NCI-H524 treated with DMSO at 0.1 percent for 48 hours (cell line): Measurements from ENCODE around the gene MAN2A2.

Experiments used
- DNase-seq: peaks from one replicate; lab custom pipeline; 2025; lab: John Stamatoyannopoulos, UW

MAN2A2 gene

DNA sequence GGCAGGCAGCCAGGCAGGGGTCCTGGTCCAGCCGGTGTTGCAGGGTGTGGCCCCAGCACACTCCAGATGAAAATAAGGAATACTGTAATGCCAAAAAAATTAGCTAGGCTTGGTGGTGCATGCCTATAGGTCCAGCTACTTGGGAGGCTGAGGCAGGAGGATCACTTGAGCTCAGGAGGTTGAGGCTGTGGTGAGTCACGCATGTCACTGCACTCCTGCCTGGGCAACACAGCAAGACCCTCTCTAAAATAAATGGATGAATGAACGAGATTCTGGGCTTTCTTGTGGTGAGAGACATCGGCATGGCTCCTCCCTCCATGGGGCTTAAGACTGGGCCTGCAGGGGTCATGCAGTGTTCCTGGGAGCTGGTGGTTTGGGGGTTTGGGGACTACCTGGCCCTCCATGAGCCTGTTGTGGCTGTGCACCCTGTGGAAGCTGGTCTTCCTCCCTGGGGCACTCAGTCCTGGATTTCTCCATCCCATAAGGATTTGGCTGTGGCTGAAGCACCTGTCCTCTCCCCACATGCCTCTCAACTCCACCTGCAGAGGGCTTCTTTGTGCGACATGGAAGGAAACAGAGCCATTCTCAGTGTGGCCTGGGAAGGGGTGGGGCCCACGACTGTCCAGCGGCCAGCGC, 44.0 kb downstream of the MAN2A2 start:
- DNase-seq, result no peak

- no peak for DNase-seq
These were observed 44.7 kb downstream of the MAN2A2 start for GRCh38 chr15:90947577-90948357.

DNA sequence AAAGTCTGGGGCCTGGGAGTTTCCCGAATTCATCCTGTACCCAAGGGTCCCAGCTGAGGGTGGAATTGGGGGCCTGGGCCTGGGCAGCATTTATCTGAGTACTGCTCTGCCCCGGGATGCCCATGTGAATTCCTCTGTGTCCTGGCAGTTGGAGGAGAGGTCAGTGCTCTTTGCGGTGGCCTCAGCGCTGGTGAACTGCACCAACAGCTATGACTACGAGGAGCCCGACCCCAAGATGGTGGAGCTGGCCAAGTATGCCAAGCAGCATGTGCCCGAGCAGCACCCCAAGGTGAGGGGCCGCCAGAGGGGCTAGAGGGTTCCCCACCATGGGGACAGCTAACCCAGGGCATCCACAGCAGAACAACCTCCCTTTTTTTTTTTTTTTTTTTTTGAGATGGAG, 45.4 kb downstream of the MAN2A2 start:
- no peak for DNase-seq

DNA sequence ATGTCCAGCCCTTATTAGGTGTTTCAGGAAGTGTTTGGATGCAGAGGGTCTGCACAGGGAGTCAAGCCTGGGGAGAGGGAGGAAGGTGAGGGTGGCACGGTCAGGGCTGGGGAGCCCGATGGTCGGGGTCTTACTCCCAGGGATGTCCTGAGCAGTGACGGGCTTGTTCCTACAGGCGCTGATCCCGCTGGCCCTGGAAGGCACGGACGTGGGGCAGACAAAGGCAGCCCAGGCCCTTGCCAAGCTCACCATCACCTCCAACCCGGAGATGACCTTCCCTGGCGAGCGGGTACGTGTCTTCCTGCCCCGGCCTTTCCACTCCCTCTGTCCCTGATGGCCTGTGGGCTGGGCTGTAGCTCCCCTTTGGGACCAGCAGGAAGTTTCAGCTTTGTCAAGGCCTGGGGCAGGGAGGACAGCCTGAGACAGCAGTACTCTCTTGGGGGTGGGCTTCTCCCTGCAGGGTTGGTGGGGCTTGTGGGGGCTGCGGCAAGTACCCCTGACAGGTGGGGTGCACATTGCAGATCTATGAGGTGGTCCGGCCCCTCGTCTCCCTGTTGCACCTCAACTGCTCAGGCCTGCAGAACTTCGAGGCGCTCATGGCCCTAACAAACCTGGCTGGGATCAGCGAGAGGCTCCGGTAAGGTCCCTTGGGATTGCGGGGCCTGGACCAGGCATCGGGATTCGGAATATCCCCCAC, 47.0 kb downstream of the MAN2A2 start:
- DNase-seq, result no peak

DNA sequence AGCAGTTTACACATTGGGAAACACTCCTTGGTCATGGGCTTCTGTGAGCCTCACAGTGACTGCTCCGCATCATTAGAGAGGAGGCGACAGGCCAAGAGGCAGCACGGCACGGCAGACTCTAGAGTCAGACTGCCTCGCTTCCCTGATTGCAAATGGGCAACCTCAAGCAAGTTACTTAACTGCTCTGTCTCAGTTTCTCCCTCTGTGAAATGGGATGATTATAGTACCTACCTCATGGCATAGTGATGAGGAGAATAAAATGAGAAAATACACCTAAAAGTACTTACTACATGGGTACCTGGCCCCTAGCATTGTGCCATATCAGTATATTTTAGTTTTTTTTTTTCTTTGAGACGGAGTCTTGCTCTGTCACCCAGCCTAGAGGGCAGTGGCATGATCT, 47.6 kb downstream of the MAN2A2 start:
- DNase-seq, result no peak

GRCh38 chr15:90952901-90953677, 50.0 kb downstream of the MAN2A2 start:
- no peak for DNase-seq

DNA sequence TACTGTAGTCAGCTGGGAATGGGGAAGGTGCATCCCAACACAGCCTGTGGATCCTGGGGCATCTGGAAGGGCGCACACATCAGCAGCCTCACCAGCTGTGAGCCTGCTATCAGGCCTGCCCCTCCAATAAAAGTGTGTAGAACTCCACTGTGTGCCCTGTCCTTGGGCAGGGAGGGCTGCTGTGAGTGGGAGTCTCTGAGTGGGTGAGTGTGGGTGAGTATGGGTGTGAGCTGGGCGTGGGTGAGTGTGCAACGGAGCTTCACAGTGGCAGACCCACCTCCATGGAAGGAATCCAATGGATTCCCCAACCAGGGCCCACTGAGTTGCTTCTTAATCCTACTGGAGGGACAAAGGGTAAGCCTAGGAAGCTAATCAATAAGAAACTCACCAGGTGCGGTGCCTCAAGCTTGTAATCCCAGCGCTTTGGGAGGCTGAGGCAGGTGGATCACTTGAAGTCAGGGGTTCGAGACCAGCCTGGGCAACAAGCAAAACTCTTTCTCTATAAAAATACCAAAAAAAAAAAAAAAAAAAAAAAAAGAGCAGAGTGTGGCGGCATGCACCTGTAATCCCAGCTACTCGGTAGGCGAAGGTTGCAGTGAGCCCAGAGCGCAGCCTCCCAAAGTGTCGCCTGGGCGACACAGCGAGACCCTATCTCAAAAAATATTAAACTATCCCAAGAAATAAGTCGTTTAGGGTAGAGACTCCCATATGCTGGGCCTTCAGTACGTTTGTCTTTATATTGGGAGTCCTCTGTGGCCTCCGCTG, 51.0 kb downstream of the MAN2A2 start:
- no peak for DNase-seq

GRCh38 chr15:90954712-90955623, 51.9 kb downstream of the MAN2A2 start, which contains the start of gene RCCD1:
Gene RCCD1, plus strand, starts transcription at chr15:90954884. Its CDS starts 1,851 bp downstream, at chr15:90956735.
- peak; percentile 81 for DNase-seq

GRCh38 chr15:90955624-90956273, 52.6 kb downstream of the MAN2A2 start:
- DNase-seq, result no peak

DNA sequence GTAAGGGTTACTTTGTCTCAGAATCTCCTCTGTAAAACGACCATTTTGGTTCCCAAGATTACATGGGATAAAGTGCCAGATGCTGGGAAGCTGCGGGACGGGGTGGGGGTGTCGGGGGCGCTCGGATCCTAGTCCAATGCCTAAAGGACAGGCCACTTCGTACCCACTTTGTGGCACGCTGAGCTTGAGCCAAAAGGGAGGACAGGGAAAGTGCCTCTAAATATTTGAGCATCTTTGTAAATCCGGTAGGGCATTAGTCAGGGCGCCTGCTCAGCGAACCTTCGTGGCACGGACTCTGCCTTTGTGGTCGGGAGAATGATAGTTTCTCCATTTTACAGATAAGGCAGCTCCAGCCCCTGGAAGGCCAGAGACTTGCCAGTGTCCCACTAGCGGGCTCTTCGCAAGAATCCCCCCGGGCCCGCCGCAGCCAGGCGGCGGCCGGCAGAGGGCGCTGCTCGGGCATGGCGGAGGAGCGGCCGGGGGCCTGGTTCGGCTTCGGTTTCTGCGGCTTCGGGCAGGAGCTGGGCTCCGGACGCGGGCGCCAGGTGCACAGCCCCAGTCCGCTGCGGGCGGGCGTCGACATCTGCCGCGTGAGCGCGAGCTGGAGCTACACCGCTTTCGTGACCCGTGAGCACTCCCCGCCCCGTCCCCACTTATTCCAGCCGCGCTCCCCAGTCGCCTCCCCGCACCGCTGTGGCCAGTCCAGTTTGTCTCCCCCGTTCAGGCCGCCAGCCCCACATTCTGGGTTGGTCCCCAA, 53.4 kb downstream of the MAN2A2 start:
- DNase-seq, result peak; percentile 13

GRCh38 chr15:90957031-90957790, 54.1 kb downstream of the MAN2A2 start:
- DNase-seq, result no peak

GRCh38 chr15:90957791-90958190, 54.7 kb downstream of the MAN2A2 start:
- DNase-seq, result no peak

DNA sequence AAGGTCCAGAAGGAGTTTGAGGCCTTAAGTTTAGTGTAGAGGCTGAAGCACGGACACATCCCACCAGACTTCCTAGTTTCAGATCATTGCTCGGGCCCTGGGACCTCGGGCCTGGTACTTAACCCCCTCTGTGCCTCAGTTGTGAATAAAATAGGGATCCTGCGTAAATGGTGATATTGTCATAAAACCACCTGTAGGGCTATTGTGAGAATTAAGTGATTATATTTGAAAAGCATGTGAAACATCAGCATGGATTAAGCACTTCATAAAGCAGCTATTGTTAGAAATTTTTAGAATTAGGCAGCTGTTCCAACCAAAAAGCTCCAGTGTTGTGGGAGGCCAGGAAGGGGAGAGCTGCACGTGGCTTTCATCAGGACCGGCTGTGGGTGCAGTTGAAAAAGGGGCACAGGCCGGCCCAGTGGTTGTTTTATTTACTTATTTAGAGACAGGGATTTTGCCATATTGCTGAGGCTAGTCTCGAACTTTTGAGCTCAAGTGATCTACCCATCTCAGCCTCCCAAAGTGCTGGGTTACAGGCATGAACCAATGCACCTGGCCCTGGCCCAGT, 56.0 kb downstream of the MAN2A2 start:
- no peak for DNase-seq

DNA sequence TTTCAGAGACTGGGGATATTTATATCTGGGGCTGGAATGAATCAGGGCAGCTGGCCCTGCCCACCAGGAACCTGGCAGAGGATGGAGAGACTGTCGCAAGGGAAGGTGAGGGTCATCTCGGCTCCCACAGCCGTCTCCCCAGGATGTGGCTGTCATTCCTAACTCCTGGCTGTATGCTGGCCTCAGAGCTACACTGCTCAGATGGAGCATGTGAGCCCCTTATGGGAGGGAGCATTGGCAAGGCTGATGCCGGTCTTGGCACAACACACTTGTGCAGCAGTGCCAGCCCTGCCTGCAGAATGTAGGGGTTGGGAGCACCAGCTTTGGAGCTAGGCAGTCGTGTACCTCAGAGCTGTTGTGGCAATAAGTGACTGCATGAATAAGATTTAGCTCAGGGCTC, 56.8 kb downstream of the MAN2A2 start:
- no peak for DNase-seq

GRCh38 chr15:90960298-90961091, 57.4 kb downstream of the MAN2A2 start:
- no peak for DNase-seq

- no peak for DNase-seq
These were observed 58.9 kb downstream of the MAN2A2 start for GRCh38 chr15:90962021-90962420.

GRCh38 chr15:90966262-90966661, 63.2 kb downstream of the MAN2A2 start:
- DNase-seq, result no peak
